ENCODE data around the gene TMSB10.
A peak's percentile ranks its signal among the peaks of the same experiment; 100 is the strongest.

The TMSB10 gene

GRCh38 chr2:84880645-84881521 is 24.6 kb upstream of the TMSB10 start, which contains the start of gene TRABD2A:
TRABD2A (minus strand) TSS chr2:84881084; CDS start chr2:84881039, 45 bp downstream.
- DNase-seq: peak; percentile 66 to 79

GRCh38 chr2:84881581-84882413 is 23.7 kb upstream of the TMSB10 start:
- DNase-seq: peak; percentile 88 to 89

- no peak for DNase-seq
Observed at GRCh38 chr2:84882414-84882738, 23.1 kb upstream of the TMSB10 start.

DNA sequence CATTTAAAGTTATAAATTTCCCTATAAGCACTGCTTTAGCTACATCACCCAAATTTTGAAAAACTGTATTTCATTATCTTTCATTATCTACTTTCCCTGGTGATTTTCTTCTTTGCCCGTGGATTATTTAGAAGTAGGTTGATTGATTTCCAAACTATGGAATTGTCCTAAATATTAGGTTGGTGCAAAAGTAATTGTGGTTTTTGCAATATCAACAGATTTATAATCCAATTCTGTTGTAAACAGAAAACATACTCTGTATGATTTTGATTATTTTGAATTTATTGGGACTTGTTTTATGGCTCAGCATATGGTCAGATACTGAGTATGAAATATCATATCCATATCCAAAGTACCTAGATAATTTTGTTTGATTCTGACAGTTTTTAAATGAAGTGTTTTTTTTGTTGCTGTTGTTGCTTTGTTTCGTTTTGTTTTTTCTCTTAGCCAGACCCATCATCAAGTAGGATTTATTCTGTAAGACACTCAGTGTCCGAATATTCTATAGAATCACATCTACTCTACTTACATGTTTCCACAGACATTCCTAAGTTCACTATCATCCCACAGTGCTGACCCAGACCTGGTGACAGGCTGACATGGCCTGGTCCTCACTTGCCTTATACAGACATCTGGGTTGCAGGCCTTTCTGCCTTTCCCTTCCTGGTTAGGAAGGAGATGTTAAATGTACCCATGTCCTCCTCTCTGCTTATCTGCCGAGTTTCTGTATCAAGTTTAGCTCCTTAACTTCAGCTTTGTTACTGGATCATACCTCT is 22.5 kb upstream of the TMSB10 start:
- peak in 1 of 2 donors; percentile 15 for DNase-seq

DNA sequence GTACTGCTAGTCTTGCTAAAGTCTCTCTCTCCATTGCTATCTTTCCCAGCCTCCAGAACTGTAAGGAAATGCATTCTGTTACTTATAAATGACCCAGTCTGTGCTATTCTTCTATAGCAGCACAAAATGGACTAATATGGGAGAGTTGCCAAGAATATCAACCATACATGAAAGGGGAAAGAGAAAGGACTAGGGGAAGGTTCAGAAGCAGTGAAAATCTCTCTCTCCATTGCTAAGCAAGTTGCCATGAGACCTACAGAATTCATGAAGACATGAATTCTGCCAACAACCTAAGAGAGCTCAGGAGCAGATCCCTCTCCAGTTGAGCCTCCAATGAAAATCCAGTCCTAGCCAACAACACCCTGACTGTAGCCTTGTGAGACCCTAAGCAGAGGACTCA is 21.0 kb upstream of the TMSB10 start:
- no peak for DNase-seq

DNA sequence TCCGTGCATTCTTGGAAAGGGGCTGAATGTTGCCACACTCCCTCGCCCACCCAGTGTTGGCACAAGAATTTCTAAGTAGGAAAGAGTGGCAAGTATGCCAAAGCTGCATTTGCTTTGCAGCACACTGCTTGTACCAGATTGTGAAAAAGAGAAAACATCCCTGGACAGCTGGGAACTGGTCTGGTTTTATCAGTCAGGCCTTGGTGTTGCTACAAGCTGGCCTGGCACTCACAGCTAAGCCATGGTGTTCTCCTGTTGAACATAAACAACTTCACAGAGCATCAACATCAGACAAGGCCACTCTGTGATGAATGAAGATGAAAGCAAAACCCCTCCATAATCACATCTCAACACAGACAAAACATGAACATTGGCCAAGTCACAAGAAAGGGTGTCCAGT is 20.3 kb upstream of the TMSB10 start:
- DNase-seq: peak in 1 of 2 donors; percentile 8

DNA sequence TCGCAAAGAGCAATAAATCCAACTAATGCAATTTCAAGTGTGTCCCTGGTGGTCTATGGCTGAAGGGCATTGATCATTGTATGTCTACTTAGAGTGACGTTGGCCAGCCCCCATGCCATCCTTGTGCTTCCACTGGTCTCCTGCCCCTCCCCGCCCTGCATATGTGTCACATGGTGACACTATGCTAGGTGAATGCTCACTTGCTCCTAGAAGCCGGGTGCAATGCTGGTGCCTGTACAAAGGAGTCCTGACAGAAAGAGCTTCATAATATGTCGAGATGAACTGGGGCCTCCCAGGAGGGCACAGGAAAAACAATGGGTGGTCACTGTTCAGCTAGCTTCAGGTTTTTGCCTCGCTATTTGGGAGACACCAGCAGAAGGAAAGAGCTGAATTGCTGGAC is 18.7 kb upstream of the TMSB10 start:
- DNase-seq: peak in 1 of 2 donors; percentile 14

GRCh38 chr2:84888401-84889276 is 16.8 kb upstream of the TMSB10 start:
- DNase-seq: peak in 1 of 2 donors; percentile 42

DNA sequence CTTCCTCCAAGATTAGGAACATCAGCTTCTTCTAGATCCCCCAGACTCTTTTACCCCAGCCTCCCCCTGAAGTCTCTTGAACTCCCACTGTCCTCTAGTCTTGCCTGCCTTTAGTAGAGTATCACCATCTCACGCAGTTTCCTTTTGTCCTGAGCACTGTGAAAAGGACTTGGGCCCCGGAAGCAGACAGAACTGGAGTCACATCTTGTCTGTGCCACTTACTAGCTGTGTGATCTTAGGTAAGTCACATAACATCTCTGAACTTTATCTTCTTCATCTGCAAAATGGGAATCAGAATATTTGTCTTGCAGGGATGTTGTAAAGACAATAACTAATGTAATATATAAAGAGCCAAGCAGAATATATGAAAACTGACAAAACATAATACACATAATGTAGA is 16.1 kb upstream of the TMSB10 start:
- no peak for DNase-seq

- DNase-seq: no peak
Observed at GRCh38 chr2:84891355-84892010, 14.0 kb upstream of the TMSB10 start.

DNA sequence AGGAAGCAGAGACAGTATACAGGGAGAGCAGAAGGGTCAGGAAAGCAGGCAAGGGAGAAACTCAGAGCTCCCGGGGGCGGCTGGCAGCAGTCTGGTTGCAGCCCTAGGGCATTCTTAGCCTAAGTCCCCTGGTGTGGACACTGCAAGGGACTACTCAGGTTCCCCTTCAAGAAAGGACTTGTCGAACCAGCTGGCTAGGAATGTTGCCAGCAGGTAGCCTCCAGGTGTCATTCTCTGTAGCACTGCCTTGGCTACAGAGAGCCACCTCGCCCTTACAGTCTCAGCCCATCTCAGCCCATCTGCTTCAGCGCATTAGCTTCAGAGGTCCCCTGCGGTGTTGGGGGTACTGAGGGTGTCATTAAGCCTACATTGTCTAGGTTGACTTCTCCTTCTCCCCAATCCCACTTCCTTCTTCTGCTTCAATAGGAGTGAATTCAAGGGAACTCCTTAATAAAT is 11.3 kb upstream of the TMSB10 start:
- DNase-seq: no peak

GRCh38 chr2:84894758-84895520 is 10.5 kb upstream of the TMSB10 start:
- DNase-seq: no peak

- no peak for DNase-seq
Observed at GRCh38 chr2:84896567-84896966, 8.9 kb upstream of the TMSB10 start.

DNA sequence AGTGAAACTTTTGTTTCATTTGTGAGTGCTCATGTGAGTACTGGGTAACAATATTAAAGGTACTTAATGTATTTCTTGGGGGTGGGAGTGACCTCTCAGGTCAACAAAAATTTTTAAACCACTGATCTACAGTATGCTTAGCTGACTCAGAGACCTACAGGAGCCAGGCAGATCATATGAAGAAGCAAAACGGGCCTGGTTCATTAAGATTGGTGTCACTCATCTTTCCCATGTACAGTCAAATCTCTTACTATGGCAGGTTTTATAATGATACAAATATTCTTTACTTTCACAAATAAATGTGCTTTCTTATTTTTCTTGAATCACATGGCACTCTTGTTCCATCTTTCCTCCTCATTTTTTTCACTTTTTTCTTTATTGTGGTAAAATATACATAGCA is 7.7 kb upstream of the TMSB10 start:
- no peak for DNase-seq

GRCh38 chr2:84899304-84900204 is 5.9 kb upstream of the TMSB10 start:
- peak in 1 of 2 donors; percentile 8 for DNase-seq

DNA sequence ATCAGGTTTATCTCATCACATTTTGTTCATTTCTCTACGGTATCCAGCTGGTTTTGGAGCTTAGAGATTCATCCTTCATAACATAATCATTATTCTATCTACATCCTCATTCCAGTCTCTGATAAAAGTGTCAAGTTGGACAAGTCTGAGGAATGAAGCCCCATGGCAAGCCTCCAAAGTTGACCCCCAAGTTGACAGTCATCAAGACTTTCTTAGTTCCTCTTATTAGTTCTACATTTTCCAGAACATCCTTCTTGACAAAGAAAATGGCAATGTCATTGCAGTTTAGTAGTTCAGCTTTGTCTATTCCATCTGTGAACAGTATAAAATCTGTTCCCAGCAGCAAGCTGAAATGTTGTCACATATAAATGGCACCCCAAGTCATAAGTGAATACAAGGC is 4.5 kb upstream of the TMSB10 start:
- peak in 1 of 2 donors; percentile 9 for DNase-seq

DNA sequence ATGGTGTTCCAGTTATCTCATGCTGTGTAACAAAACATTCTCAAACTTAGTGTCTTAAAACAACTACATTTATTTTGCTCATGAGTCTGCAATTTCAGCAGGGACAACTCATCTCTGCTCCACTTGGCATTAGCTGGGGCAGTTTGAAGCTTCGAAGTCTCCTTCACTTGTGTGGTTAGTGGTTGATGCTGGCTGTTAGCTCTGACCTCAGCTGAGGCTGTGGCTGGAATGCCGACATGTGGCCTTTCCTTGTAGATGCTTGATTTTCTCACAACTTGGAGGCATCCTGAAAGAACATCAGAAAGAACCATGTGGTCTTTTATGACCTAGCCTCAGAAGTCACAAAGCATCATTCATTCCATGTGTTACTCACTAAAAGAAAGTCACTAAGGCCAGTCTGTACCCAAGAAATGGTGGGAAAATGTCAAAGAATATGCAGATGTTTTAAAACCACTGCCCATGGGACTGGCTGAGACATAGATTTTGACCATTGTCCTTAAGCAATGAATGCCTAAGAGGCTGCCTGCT is 3.8 kb upstream of the TMSB10 start:
- DNase-seq: peak in 1 of 2 donors; percentile 15

DNA sequence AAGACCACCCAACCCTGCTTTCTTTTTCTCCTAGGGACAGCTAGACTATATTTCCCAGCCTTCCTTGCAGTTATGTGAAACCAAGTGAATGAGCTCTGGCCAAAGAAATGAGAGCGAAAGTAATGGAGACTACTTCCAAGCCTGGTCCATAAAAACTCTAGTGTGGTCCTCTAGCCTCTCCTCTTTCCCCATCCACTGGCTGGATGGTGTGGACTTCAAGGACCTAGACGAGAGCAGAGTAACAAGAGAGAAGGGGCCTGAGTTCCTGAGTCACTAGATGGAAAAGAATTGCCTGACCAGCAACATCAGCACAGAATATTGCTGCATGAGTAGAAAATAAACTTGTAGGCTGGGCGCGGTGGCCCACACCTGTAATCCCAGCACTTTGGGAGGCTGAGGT is 2.9 kb upstream of the TMSB10 start:
- peak in 1 of 2 donors; percentile 8 for DNase-seq

- peak in 1 of 2 donors; percentile 18 for DNase-seq
Observed at GRCh38 chr2:84904151-84904550, 1.3 kb upstream of the TMSB10 start.
